ENCODE measurements around the gene MAPK12. TPM values are rescaled to one million over a fixed set of nuclear protein-coding genes. Genes with fewer than 3 reads are reported as not detected.

Gene MAPK12
- total RNA-seq, 2 donors from 2014 or later = 46.5 to 57.0 TPM

DNA sequence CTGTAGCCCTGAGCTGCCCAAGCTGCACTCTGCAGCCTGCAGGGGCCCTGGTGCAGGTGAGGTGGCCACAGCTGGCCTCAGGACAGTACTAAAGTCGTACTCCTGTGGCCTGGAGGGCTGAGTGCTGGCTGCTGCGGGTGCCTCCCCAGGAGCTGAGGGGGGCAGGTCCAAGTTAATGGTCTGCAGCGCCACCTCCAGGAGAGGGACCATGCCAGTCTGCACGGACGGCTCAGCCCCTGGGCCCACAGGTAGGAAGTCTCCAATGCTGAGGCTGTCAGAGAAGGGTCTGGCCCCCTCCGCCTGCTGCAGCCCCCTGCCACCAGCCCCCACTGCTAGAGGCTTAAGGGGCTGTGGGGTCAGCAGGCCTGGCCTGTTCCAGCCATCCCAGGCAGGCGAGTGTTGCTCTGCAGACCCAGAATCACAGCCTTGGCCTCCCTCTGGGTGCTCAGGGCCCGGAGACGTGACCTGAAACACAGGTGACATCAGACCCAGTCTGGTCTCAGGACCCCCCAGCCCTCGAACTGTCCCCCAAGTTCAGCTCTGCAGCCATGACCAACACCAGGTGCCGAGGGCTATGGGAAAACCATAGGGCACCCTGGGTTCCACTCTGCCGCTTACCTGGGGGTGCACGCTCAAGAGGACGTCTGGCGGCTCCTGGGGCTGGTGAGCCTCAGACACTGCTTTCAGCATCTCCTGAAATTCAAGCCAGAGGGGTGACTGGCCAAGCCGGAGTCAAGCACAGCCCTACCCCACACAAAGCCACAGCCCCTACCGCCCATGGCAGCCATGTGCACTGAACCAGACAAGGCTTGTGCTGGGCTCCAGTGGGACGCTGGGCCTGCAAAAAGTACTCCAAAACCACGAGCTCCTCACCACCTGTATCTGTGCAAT is 39.8 kb downstream of the MAPK12 start:
- Mint-ChIP-seq H3K9me3 (no peaks in the 10 kb centered on the region), H3K27me3 (ENCODE audit: insufficient read depth) (no peaks in the 10 kb centered on the region), H3K27ac (no peak overlapping the region), H3K4me3 (no peak overlapping the region), H3K36me3 (ENCODE audit: low read depth) (peaks cover 64% of the 10 kb centered on the region), H3K4me1 (no peaks in the 10 kb centered on the region)
- Histone ChIP-seq H3K9me3 (ENCODE audit: control insufficient read depth, low read length) (no peaks in the 10 kb centered on the region), H3K27me3 (ENCODE audit: control insufficient read depth, insufficient read depth, low read length, poor library complexity, severe bottlenecking) (no peaks in the 10 kb centered on the region), H3K36me3 (ENCODE audit: control insufficient read depth, insufficient read depth, low read length) (peaks cover 34% of the 10 kb centered on the region), H3K4me1 (ENCODE audit: control insufficient read depth, insufficient read depth, low read length) (no peaks in the 10 kb centered on the region), H3K9ac (ENCODE audit: extremely low read depth, low read length, poor library complexity, severe bottlenecking) (no peak overlapping the region), H3K4me3 (ENCODE audit: low read length) (no peak overlapping the region), H3K27ac (ENCODE audit: low read depth, low read length) (no peak overlapping the region)
- WGBS, 2 experiments (ENCODE audit: insufficient coverage in 1 of 2, insufficient read length in 1 of 2) = 89 to 90% methylated on average over 5 to 19 of the region's 19 CpGs
- peak; percentile 63 for DNase-seq
- TF ChIP-seq, protein P1, sequence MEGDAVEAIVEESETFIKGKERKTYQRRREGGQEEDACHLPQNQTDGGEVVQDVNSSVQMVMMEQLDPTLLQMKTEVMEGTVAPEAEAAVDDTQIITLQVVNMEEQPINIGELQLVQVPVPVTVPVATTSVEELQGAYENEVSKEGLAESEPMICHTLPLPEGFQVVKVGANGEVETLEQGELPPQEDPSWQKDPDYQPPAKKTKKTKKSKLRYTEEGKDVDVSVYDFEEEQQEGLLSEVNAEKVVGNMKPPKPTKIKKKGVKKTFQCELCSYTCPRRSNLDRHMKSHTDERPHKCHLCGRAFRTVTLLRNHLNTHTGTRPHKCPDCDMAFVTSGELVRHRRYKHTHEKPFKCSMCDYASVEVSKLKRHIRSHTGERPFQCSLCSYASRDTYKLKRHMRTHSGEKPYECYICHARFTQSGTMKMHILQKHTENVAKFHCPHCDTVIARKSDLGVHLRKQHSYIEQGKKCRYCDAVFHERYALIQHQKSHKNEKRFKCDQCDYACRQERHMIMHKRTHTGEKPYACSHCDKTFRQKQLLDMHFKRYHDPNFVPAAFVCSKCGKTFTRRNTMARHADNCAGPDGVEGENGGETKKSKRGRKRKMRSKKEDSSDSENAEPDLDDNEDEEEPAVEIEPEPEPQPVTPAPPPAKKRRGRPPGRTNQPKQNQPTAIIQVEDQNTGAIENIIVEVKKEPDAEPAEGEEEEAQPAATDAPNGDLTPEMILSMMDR (conservative IDR thresholded peaks at IDR 0.05) = peak; percentile 38

DNA sequence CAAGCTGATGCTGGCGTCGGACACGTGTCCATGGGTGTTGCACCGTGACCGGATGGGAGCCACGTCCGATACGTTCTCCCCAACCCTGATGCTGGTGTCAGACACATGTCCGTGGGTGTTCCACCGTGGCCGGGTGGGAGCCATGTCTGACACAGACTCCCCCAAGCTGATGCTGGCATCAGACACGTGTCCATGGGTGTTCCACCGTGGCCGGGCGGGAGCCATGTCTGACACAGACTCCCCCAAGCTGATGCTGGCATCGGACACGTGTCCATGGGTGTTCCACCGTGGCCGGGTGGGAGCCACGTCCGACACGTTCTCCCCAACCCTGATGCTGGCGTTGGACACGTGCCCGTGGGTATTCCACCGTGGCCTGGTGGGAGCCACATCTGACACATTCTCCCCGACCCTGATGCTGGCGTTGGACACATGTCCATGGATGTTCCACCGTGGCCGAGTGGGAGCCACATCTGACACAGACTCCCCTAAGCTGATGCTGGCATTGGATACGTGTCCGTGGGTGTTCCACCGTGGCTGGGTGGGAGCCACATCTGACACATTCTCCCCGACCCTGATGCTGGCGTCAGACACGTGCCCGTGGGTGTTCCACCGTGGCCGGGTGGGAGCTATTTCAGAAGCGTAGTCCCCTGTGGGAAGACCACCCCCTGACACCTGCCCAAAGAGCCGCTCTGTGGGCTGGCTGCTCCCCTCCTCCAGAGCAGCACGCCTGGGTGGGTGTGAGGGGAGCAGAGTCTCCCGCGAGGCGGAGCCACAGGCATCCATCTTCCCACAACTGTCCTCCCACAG is 40.7 kb downstream of the MAPK12 start:
- no peaks in the 10 kb centered on the region for H3K4me1 Mint-ChIP-seq

More for the DNA sequence above, 40.7 kb downstream of the MAPK12 start:
- peak; percentile 35 for DNase-seq
- Histone ChIP-seq H3K9me3 (ENCODE audit: control insufficient read depth, low read length) (no peaks in the 10 kb centered on the region), H3K36me3 (ENCODE audit: control insufficient read depth, insufficient read depth, low read length) (peaks cover 43% of the 10 kb centered on the region), H3K27me3 (ENCODE audit: control insufficient read depth, insufficient read depth, low read length, poor library complexity, severe bottlenecking) (no peaks in the 10 kb centered on the region), H3K4me3 (ENCODE audit: low read length) (no peak overlapping the region), H3K27ac (ENCODE audit: low read depth, low read length) (no peak overlapping the region), H3K4me1 (ENCODE audit: control insufficient read depth, insufficient read depth, low read length) (no peaks in the 10 kb centered on the region), H3K9ac (ENCODE audit: extremely low read depth, low read length, poor library complexity, severe bottlenecking) (no peak overlapping the region)
- H3K27me3 Mint-ChIP-seq (ENCODE audit: insufficient read depth) = no peaks in the 10 kb centered on the region
- no peaks in the 10 kb centered on the region for H3K9me3 Mint-ChIP-seq
- H3K4me3 Mint-ChIP-seq = no peak overlapping the region
- 95 to 96% methylated on average over 38 to 45 of the region's 45 CpGs for WGBS, 2 experiments (ENCODE audit: insufficient coverage in 1 of 2, insufficient read length in 1 of 2)
- TF ChIP-seq, protein P1 (conservative IDR thresholded peaks at IDR 0.05) = no peak
- H3K27ac Mint-ChIP-seq = no peak overlapping the region
- H3K36me3 Mint-ChIP-seq (ENCODE audit: low read depth) = peaks cover 66% of the 10 kb centered on the region
